Measurements from ENCODE around the gene CCL11. TPM values are rescaled to one million over a fixed set of nuclear protein-coding genes. Genes with fewer than 3 reads are reported as not detected.

Gene CCL11
- total RNA-seq (2021) (not detected in 3 replicates), Bru-seq, nascent RNA (not detected)
- long read RNA-seq, experiment 1, result 0 reads
- long read RNA-seq, experiment 2, result 0 reads
- long read RNA-seq, experiment 3, result 0 reads

- Mint-ChIP-seq H3K27ac (no peak within 1 kb of the TSS), H3K9me3 (no peaks in the 10 kb centered on the region), H3K27me3 (ENCODE audit: low read depth) (peaks cover 42% of the 10 kb centered on the region), H3K36me3 (no peaks in the 10 kb centered on the region), H3K4me3 (no peak within 1 kb of the TSS), H3K4me1 (no peaks in the 10 kb centered on the region)
- CTCF ChIA-PET, result interaction anchor here (1.2 kb wide), 1 partner anchor 76 kb away, joined by 6 read pairs; no protein-coding TSS in a partner anchor
- TF ChIP-seq ZNF281 (CRISPR knock-in tag; IDR thresholded peaks at IDR 0.05) (no peak), CDX4 (CRISPR knock-in tag; IDR thresholded peaks at IDR 0.05; ENCODE audit: borderline replicate concordance) (no peak), PRDM15 (CRISPR knock-in tag; IDR thresholded peaks at IDR 0.05) (no peak), SOX15 (CRISPR knock-in tag; IDR thresholded peaks at IDR 0.05) (no peak), ZNF532 (CRISPR knock-in tag; IDR thresholded peaks at IDR 0.05; ENCODE audit: borderline replicate concordance) (no peak), NR3C1 (CRISPR knock-in tag; conservative IDR thresholded peaks at IDR 0.05; ENCODE audit: low read depth) (no peak), SMAD4 (CRISPR knock-in tag; IDR thresholded peaks at IDR 0.05) (no peak), GTF2I (CRISPR knock-in tag; conservative IDR thresholded peaks at IDR 0.05) (no peak), STAT6 (CRISPR knock-in tag; conservative IDR thresholded peaks at IDR 0.05; ENCODE audit: low read depth) (no peak), ZBTB21 (CRISPR knock-in tag; IDR thresholded peaks at IDR 0.05; ENCODE audit: borderline replicate concordance) (no peak), PREB (CRISPR knock-in tag; IDR thresholded peaks at IDR 0.05; ENCODE audit: borderline replicate concordance) (no peak), GABPB1 (CRISPR knock-in tag; IDR thresholded peaks at IDR 0.05) (no peak), SMAD3 (CRISPR knock-in tag; IDR thresholded peaks at IDR 0.05; ENCODE audit: borderline replicate concordance) (no peak), ZNF219 (CRISPR knock-in tag; IDR thresholded peaks at IDR 0.05; ENCODE audit: borderline replicate concordance) (no peak), JAZF1 (CRISPR knock-in tag; IDR thresholded peaks at IDR 0.05) (no peak)
- DNase-seq (ENCODE audit: low spot score) (no peak), ATAC-seq (no peak)
- POLR2A ChIA-PET, result no interaction called here
These were observed at the start of gene CCL11 for GRCh38 chr17:34285286-34285792. TSS of gene CCL11 (plus strand) at chr17:34285742. CDS start at chr17:34285809, 67 bp downstream.

All from WTC11 (cell line).